Activated naive CD4-positive, alpha-beta T cell treated with anti-CD3 and anti-CD28 coated beads, Interleukin-2, amount 10 ng/mL, durations not matched to agents 7 days and 5 days (primary cell): Measurements from ENCODE around the gene GAB2.
A peak's percentile ranks its signal among the peaks of the same experiment; 100 is the strongest.
"Not testable (repeated sequence)": the region's sequence is repeated elsewhere in the genome, so short reads cannot be mapped to it uniquely, and the experiment has no call there.

ENCODE experiments used
- CTCF ChIA-PET: fragments of 350-600 bp; sonication (Branson Sonifier 250); formaldehyde crosslinking; loops from one replicate; lab custom pipeline; 2021; ENCODE audit warnings: antibody characterized with exemption; lab: Charles Lee
- DNase-seq: peaks from one replicate; pipeline ENCODE4 v3.0.0-alpha.2; 2020
- H3K27ac Mint-ChIP-seq: one replicate; pipeline ENCODE4 v1.8.0; 2021; ENCODE audit warnings: mild to moderate bottlenecking, moderate library complexity, mixed read lengths
- H3K27me3 Mint-ChIP-seq: one replicate; pipeline ENCODE4 v1.8.0; 2021; ENCODE audit warnings: mild to moderate bottlenecking, mixed read lengths
- H3K36me3 Mint-ChIP-seq: one replicate; pipeline ENCODE4 v1.8.0; 2021; ENCODE audit warnings: mixed read lengths
- H3K4me1 Mint-ChIP-seq: one replicate; pipeline ENCODE4 v1.8.0; 2021; ENCODE audit warnings: mixed read lengths
- H3K4me3 Mint-ChIP-seq: one replicate; pipeline ENCODE4 v1.8.0; 2021; ENCODE audit warnings: mild to moderate bottlenecking, moderate library complexity, mixed read lengths
- H3K9me3 Mint-ChIP-seq: one replicate; pipeline ENCODE4 v1.8.0; 2021; ENCODE audit warnings: mixed read lengths

The GAB2 gene

GRCh38 chr11:78290293-78291176 lies 127.1 kb downstream of the GAB2 start:
- H3K4me3 Mint-ChIP-seq = no peak overlapping the region
- H3K27me3 Mint-ChIP-seq = no peaks in the 10 kb centered on the region
- peak overlapping the region; percentile 92 for H3K27ac Mint-ChIP-seq
- H3K9me3 Mint-ChIP-seq = peaks cover 43% of the 10 kb centered on the region
- peaks cover 43% of the 10 kb centered on the region for H3K36me3 Mint-ChIP-seq
- CTCF ChIA-PET = interaction anchor here (1.1 kb wide), 1 partner anchor 63 kb away, joined by 4 read pairs; no protein-coding TSS in a partner anchor
- DNase-seq = peak; percentile 41
- H3K4me1 Mint-ChIP-seq = peaks cover 50% of the 10 kb centered on the region

GRCh38 chr11:78289552-78290292 lies 127.9 kb downstream of the GAB2 start:
- peaks cover 37% of the 10 kb centered on the region for H3K36me3 Mint-ChIP-seq
- peaks cover 52% of the 10 kb centered on the region for H3K4me1 Mint-ChIP-seq
- H3K9me3 Mint-ChIP-seq = peaks cover 38% of the 10 kb centered on the region
- peak overlapping the region; percentile 92 for H3K27ac Mint-ChIP-seq
- CTCF ChIA-PET = interaction anchor here (1.1 kb wide), 1 partner anchor 62 kb away, joined by 4 read pairs; no protein-coding TSS in a partner anchor
- no peak overlapping the region for H3K4me3 Mint-ChIP-seq
- DNase-seq = no peak
- H3K27me3 Mint-ChIP-seq = no peaks in the 10 kb centered on the region

- CTCF ChIA-PET = interaction anchor here (1.5 kb wide), 1 partner anchor 81 kb away, joined by 3 read pairs; no protein-coding TSS in a partner anchor
- H3K36me3 Mint-ChIP-seq = peaks cover 11% of the 10 kb centered on the region
- H3K27me3 Mint-ChIP-seq = no peaks in the 10 kb centered on the region
- no peak overlapping the region for H3K27ac Mint-ChIP-seq
- H3K4me3 Mint-ChIP-seq = no peak overlapping the region
- no peak for DNase-seq
- H3K9me3 Mint-ChIP-seq = peaks cover 6% of the 10 kb centered on the region
- peaks cover 19% of the 10 kb centered on the region for H3K4me1 Mint-ChIP-seq
Measured at GRCh38 chr11:78284260-78284659, 133.4 kb downstream of the GAB2 start.

GRCh38 chr11:78282821-78283220 lies 134.8 kb downstream of the GAB2 start:
- no peak for DNase-seq
- Mint-ChIP-seq H3K27me3 (no peaks in the 10 kb centered on the region), H3K4me1 (peaks cover 10% of the 10 kb centered on the region), H3K4me3 (no peak overlapping the region), H3K9me3 (no peaks in the 10 kb centered on the region), H3K36me3 (peaks cover 6% of the 10 kb centered on the region), H3K27ac (no peak overlapping the region)
- CTCF ChIA-PET = no interaction called here

GRCh38 chr11:78281511-78281910 lies 136.1 kb downstream of the GAB2 start:
- H3K27ac Mint-ChIP-seq = no peak overlapping the region
- peaks cover 8% of the 10 kb centered on the region for H3K36me3 Mint-ChIP-seq
- DNase-seq = no peak
- peaks cover 10% of the 10 kb centered on the region for H3K4me1 Mint-ChIP-seq
- H3K9me3 Mint-ChIP-seq = no peaks in the 10 kb centered on the region
- no peaks in the 10 kb centered on the region for H3K27me3 Mint-ChIP-seq
- CTCF ChIA-PET = no interaction called here
- no peak overlapping the region for H3K4me3 Mint-ChIP-seq

- no peaks in the 10 kb centered on the region for H3K27me3 Mint-ChIP-seq
- no peak for DNase-seq
- CTCF ChIA-PET = no interaction called here
- no peak overlapping the region for H3K4me3 Mint-ChIP-seq
- H3K27ac Mint-ChIP-seq = no peak overlapping the region
- peaks cover 8% of the 10 kb centered on the region for H3K4me1 Mint-ChIP-seq
- H3K36me3 Mint-ChIP-seq = peaks cover 23% of the 10 kb centered on the region
- peaks cover 16% of the 10 kb centered on the region for H3K9me3 Mint-ChIP-seq
Measured at GRCh38 chr11:78277314-78277994, 140.2 kb downstream of the GAB2 start.

GRCh38 chr11:78276311-78276710 lies 141.3 kb downstream of the GAB2 start:
- CTCF ChIA-PET = interaction anchor here (0.9 kb wide), 1 partner anchor 10 kb away, joined by 3 read pairs; no protein-coding TSS in a partner anchor
- no peaks in the 10 kb centered on the region for H3K4me1 Mint-ChIP-seq
- peaks cover 34% of the 10 kb centered on the region for H3K36me3 Mint-ChIP-seq

GRCh38 chr11:78274739-78275138 lies 142.9 kb downstream of the GAB2 start:
- Mint-ChIP-seq H3K27me3 (no peaks in the 10 kb centered on the region), H3K4me3 (no peak overlapping the region), H3K4me1 (no peaks in the 10 kb centered on the region), H3K36me3 (peaks cover 30% of the 10 kb centered on the region), H3K9me3 (peaks cover 25% of the 10 kb centered on the region), H3K27ac (no peak overlapping the region)
- no peak for DNase-seq
- CTCF ChIA-PET = no interaction called here

More at GRCh38 chr11:78276311-78276710, 141.3 kb downstream of the GAB2 start:
- Mint-ChIP-seq H3K27ac (no peak overlapping the region), H3K27me3 (no peaks in the 10 kb centered on the region), H3K9me3 (peaks cover 24% of the 10 kb centered on the region), H3K4me3 (no peak overlapping the region)
- DNase-seq = no peak

GRCh38 chr11:78272625-78273269 lies 144.9 kb downstream of the GAB2 start:
- Mint-ChIP-seq H3K36me3 (peaks cover 29% of the 10 kb centered on the region), H3K9me3 (peaks cover 25% of the 10 kb centered on the region)
- H3K4me3 Mint-ChIP-seq, CTCF ChIA-PET, DNase-seq, H3K27ac Mint-ChIP-seq, H3K27me3 Mint-ChIP-seq, H3K4me1 Mint-ChIP-seq: not testable (repeated sequence)

GRCh38 chr11:78271801-78272200 lies 145.8 kb downstream of the GAB2 start:
- DNase-seq, H3K4me1 Mint-ChIP-seq, H3K27ac Mint-ChIP-seq, H3K4me3 Mint-ChIP-seq, H3K27me3 Mint-ChIP-seq, CTCF ChIA-PET: not testable (repeated sequence)
- Mint-ChIP-seq H3K9me3 (peaks cover 25% of the 10 kb centered on the region), H3K36me3 (peaks cover 28% of the 10 kb centered on the region)

GRCh38 chr11:78270971-78271370 lies 146.6 kb downstream of the GAB2 start:
- Mint-ChIP-seq H3K27me3 (no peaks in the 10 kb centered on the region), H3K4me3 (no peak overlapping the region), H3K9me3 (peaks cover 25% of the 10 kb centered on the region), H3K27ac (no peak overlapping the region), H3K4me1 (no peaks in the 10 kb centered on the region), H3K36me3 (peaks cover 28% of the 10 kb centered on the region)
- no peak for DNase-seq
- CTCF ChIA-PET = no interaction called here

- no peaks in the 10 kb centered on the region for H3K27me3 Mint-ChIP-seq
- H3K9me3 Mint-ChIP-seq = peaks cover 25% of the 10 kb centered on the region
- H3K27ac Mint-ChIP-seq = no peak overlapping the region
- H3K36me3 Mint-ChIP-seq = peaks cover 28% of the 10 kb centered on the region
- CTCF ChIA-PET = no interaction called here
- DNase-seq = no peak
- H3K4me1 Mint-ChIP-seq = no peaks in the 10 kb centered on the region
- no peak overlapping the region for H3K4me3 Mint-ChIP-seq
Measured at GRCh38 chr11:78269806-78270205, 147.8 kb downstream of the GAB2 start.

GRCh38 chr11:78268591-78269410 lies 148.8 kb downstream of the GAB2 start:
- Mint-ChIP-seq H3K9me3 (peaks cover 19% of the 10 kb centered on the region), H3K4me1 (no peaks in the 10 kb centered on the region), H3K4me3 (no peak overlapping the region), H3K27ac (no peak overlapping the region), H3K27me3 (no peaks in the 10 kb centered on the region), H3K36me3 (peaks cover 25% of the 10 kb centered on the region)
- CTCF ChIA-PET = interaction anchor here (0.7 to 0.9 kb wide), 2 partner anchors 11 to 296 kb away, joined by 3 to 4 read pairs; no protein-coding TSS in a partner anchor
- no peak for DNase-seq
